Activated CD8-positive, alpha-beta T cell treated with anti-CD3 and anti-CD28 coated beads for 36 hours (primary cell): ENCODE data around the gene CEP350. TPM values are rescaled to one million over a fixed set of nuclear protein-coding genes. Genes with fewer than 3 reads are reported as not detected.

Experiments
- ATAC-seq: fragments of 200-7000 bp; cut with Tn5 transposase; one replicate; pipeline ENCODE4 v1.10.0; 2021; ENCODE audit warnings: mild to moderate bottlenecking, moderate library complexity
- CTCF ChIA-PET: fragments of 350-600 bp; sonication (Branson Sonifier 250); formaldehyde crosslinking; loops from one replicate; lab custom pipeline; 2021; ENCODE audit warnings: antibody characterized with exemption; lab: Charles Lee
- POLR2A ChIA-PET: fragments of 350-600 bp; sonication (Branson Sonifier 250); formaldehyde crosslinking; loops from one replicate; lab custom pipeline; 2021; ENCODE audit warnings: antibody characterized with exemption; lab: Charles Lee
- DNase-seq: peaks from one replicate; pipeline ENCODE4 v3.0.0-alpha.2; 2020
- H3K27ac Mint-ChIP-seq: one replicate; pipeline ENCODE4 v1.8.0; 2021; ENCODE audit warnings: mild to moderate bottlenecking, mixed read lengths
- H3K27me3 Mint-ChIP-seq: one replicate; pipeline ENCODE4 v1.8.0; 2021; ENCODE audit warnings: mixed read lengths
- H3K36me3 Mint-ChIP-seq: one replicate; pipeline ENCODE4 v1.8.0; 2021; ENCODE audit warnings: low read depth, mixed read lengths
- H3K4me1 Mint-ChIP-seq: one replicate; pipeline ENCODE4 v1.8.0; 2021; ENCODE audit warnings: low read depth, mixed read lengths
- H3K4me3 Mint-ChIP-seq: one replicate; pipeline ENCODE4 v1.8.0; 2021; ENCODE audit warnings: mild to moderate bottlenecking, moderate library complexity, mixed read lengths
- H3K9me3 Mint-ChIP-seq: one replicate; pipeline ENCODE4 v1.8.0; 2021; ENCODE audit warnings: mixed read lengths
- intact Hi-C: fragments of 100-400 bp; cut with micrococcal nuclease; formaldehyde crosslinking; loops from one replicate; pipeline ENCODE4 v1.10.0; 2022
- total RNA-seq, 2 experiments: library from RNA; stranded (reverse); gene quantifications; one replicate each; pipeline ENCODE4 v1.2.3, GENCODE V29; 2021
- TF ChIP-seq, protein P1 (sequence below): fragments of 200-600 bp; IDR thresholded peaks from one replicate; pipeline ENCODE4 v1.8.0; 2022; ENCODE audit warnings: antibody characterized with exemption, mild to moderate bottlenecking

The CEP350 gene
- total RNA-seq, 2 experiments from 2014 or later: 38.9 to 42.3 TPM

- Mint-ChIP-seq H3K36me3 (peaks cover 29% of the 10 kb centered on the region), H3K9me3 (peaks cover 4% of the 10 kb centered on the region), H3K4me1 (peaks cover 60% of the 10 kb centered on the region), H3K4me3 (no peak overlapping the region), H3K27me3 (no peaks in the 10 kb centered on the region), H3K27ac (peak overlapping the region; percentile 10)
- DNase-seq: no peak
- ATAC-seq: no peak
- POLR2A ChIA-PET: interaction anchor here (0.7 to 0.8 kb wide), 2 partner anchors 35 to 86 kb away, joined by 3 to 6 read pairs; no protein-coding TSS in a partner anchor
- TF ChIP-seq, protein P1, sequence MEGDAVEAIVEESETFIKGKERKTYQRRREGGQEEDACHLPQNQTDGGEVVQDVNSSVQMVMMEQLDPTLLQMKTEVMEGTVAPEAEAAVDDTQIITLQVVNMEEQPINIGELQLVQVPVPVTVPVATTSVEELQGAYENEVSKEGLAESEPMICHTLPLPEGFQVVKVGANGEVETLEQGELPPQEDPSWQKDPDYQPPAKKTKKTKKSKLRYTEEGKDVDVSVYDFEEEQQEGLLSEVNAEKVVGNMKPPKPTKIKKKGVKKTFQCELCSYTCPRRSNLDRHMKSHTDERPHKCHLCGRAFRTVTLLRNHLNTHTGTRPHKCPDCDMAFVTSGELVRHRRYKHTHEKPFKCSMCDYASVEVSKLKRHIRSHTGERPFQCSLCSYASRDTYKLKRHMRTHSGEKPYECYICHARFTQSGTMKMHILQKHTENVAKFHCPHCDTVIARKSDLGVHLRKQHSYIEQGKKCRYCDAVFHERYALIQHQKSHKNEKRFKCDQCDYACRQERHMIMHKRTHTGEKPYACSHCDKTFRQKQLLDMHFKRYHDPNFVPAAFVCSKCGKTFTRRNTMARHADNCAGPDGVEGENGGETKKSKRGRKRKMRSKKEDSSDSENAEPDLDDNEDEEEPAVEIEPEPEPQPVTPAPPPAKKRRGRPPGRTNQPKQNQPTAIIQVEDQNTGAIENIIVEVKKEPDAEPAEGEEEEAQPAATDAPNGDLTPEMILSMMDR: no peak
- CTCF ChIA-PET: no interaction called here
- intact Hi-C loops: no loop called here
These were observed 14.6 kb downstream of the CEP350 start for GRCh38 chr1:179968994-179969919.

DNA sequence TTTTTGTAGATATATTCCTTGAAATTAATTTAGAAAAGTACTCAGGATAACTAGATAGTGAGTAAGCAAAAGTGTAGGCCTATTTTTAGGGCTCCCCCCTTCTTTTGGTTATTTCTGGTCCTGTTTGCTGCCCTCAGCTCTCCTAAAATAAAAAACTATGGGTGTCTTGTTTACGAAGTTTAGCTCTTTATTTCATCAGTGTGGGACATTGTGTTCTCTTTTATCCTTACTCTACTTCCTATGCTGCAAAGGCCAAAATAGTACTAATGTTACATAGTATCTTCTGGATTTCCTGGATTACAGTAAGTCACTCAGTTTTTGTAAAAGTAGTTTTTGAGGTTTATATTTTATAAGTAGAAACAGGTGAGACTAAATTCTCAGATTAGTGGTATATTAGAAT lies 15.4 kb downstream of the CEP350 start:
- intact Hi-C loops: no loop called here
- Mint-ChIP-seq H3K4me3 (no peak overlapping the region), H3K4me1 (peaks cover 60% of the 10 kb centered on the region), H3K9me3 (peaks cover 4% of the 10 kb centered on the region), H3K27ac (no peak overlapping the region), H3K36me3 (peaks cover 29% of the 10 kb centered on the region), H3K27me3 (no peaks in the 10 kb centered on the region)
- TF ChIP-seq, protein P1: no peak
- DNase-seq (no peak), ATAC-seq (no peak)
- ChIA-PET POLR2A (interaction anchor here (0.7 to 0.8 kb wide), 2 partner anchors 35 to 87 kb away, joined by 3 to 6 read pairs; no protein-coding TSS in a partner anchor), CTCF (no interaction called here)

GRCh38 chr1:179971563-179972496 lies 17.2 kb downstream of the CEP350 start:
- ChIA-PET CTCF (interaction anchor here (1.5 kb wide), 1 partner anchor 13 kb away, joined by 4 read pairs; no protein-coding TSS in a partner anchor), POLR2A (interaction anchor here (1.8 kb wide), 1 partner anchor 10 kb away, joined by 4 read pairs; no protein-coding TSS in a partner anchor)
- peaks cover 22% of the 10 kb centered on the region for H3K36me3 Mint-ChIP-seq
- peaks cover 64% of the 10 kb centered on the region for H3K4me1 Mint-ChIP-seq
- TF ChIP-seq, protein P1: no peak
- intact Hi-C loops: no loop called here
- no peaks in the 10 kb centered on the region for H3K9me3 Mint-ChIP-seq
- H3K27me3 Mint-ChIP-seq: no peaks in the 10 kb centered on the region
- ATAC-seq (no peak), DNase-seq (no peak)
- no peak overlapping the region for H3K27ac Mint-ChIP-seq
- H3K4me3 Mint-ChIP-seq: no peak overlapping the region

GRCh38 chr1:179973198-179974110 lies 18.8 kb downstream of the CEP350 start:
- intact Hi-C loops: no loop called here
- CTCF ChIA-PET: interaction anchor here (1.5 kb wide), 1 partner anchor 11 kb away, joined by 4 read pairs; no protein-coding TSS in a partner anchor
- no peak overlapping the region for H3K27ac Mint-ChIP-seq
- H3K27me3 Mint-ChIP-seq: no peaks in the 10 kb centered on the region
- DNase-seq (no peak), ATAC-seq (no peak)
- H3K4me3 Mint-ChIP-seq: no peak overlapping the region
- peaks cover 19% of the 10 kb centered on the region for H3K36me3 Mint-ChIP-seq
- H3K4me1 Mint-ChIP-seq: peaks cover 69% of the 10 kb centered on the region
- TF ChIP-seq, protein P1: no peak
- H3K9me3 Mint-ChIP-seq: no peaks in the 10 kb centered on the region
- POLR2A ChIA-PET: interaction anchor here (1.8 kb wide), 1 partner anchor 12 kb away, joined by 4 read pairs; no protein-coding TSS in a partner anchor
